Breast epithelium (tissue), 4 donors: ENCODE data around the gene PHB1. TPM values are rescaled to one million over a fixed set of nuclear protein-coding genes. Genes with fewer than 3 reads are reported as not detected.
A peak's percentile ranks its signal among the peaks of the same experiment; 100 is the strongest.

ENCODE experiments used
- DNase-seq, 2 donors: peaks; one replicate each; pipeline ENCODE4 v3.0.0-alpha.2; 2019; ENCODE audit warnings: low spot score in 2 of 2
- H3K27ac ChIP-seq, 2 donors: fragments of 200-600 bp; sonication (generic) in 1 of 2; one replicate each; pipeline ENCODE4 v1.5.1; 2016 to 2019; ENCODE audit warnings: mild to moderate bottlenecking in 1 of 2
- H3K27me3 ChIP-seq, 2 donors: fragments of 200-600 bp; sonication (generic) in 1 of 2; one replicate each; pipeline versions ENCODE4 v1.5.1 to v1.6.0; 2017 to 2019; ENCODE audit warnings: control low read depth in 1 of 2, mild to moderate bottlenecking in 1 of 2
- H3K36me3 ChIP-seq: fragments of 200-600 bp; one replicate; pipeline ENCODE4 v1.5.1; 2019
- H3K4me1 ChIP-seq, 2 donors: fragments of 200-600 bp; sonication (generic); one replicate each; pipeline ENCODE4 v1.5.1; 2016 to 2019; ENCODE audit warnings: control low read depth in 1 of 2
- H3K4me3 ChIP-seq, 3 donors: fragments of 200-600 bp; sonication (generic); 1 replicate in 2 of 3; 2 replicates in 1 of 3; pipeline ENCODE4 v1.5.1; 2016 to 2019; ENCODE audit warnings: mild to moderate bottlenecking in 3 of 3, moderate library complexity in 2 of 3
- H3K9me3 ChIP-seq, 2 donors: fragments of 200-600 bp; sonication (generic) in 1 of 2; one replicate each; pipeline ENCODE4 v1.5.1; 2016 to 2019; ENCODE audit warnings: control low read depth in 1 of 2
- POLR2A ChIP-seq: fragments of 450-650 bp; IDR thresholded peaks from one replicate; pipeline ENCODE4 v1.6.1; 2016; ENCODE audit warnings: antibody characterized with exemption, mild to moderate bottlenecking, moderate library complexity
- POLR2AphosphoS5 ChIP-seq, 3 donors: sonication (generic); formaldehyde crosslinking; IDR thresholded peaks; one replicate each; pipeline ENCODE4 v1.6.1; 2017; ENCODE audit warnings: antibody characterized with exemption in 3 of 3
- intact Hi-C: fragments of 100-400 bp; cut with DNase I; formaldehyde crosslinking; loops from one replicate; pipeline ENCODE4 v1.15.1; 2023; ENCODE audit warnings: low total_unique reads
- total RNA-seq, 3 donors: library from RNA; depleted of rRNA; stranded (reverse); fragments of >200 nt; gene quantifications; one replicate each; pipeline ENCODE4 v1.1.0, GENCODE V29; 2016
- TF ChIP-seq, protein P1 (sequence below), 3 donors: fragments of 450-650 bp; IDR thresholded peaks; one replicate each; pipeline ENCODE4 v1.5.1; 2016 to 2017; ENCODE audit warnings: antibody characterized with exemption in 3 of 3, mild to moderate bottlenecking in 3 of 3, moderate library complexity in 3 of 3

The PHB1 gene
- total RNA-seq, 3 donors from 2014 or later, result 100 to 110 (median 108) TPM

DNA sequence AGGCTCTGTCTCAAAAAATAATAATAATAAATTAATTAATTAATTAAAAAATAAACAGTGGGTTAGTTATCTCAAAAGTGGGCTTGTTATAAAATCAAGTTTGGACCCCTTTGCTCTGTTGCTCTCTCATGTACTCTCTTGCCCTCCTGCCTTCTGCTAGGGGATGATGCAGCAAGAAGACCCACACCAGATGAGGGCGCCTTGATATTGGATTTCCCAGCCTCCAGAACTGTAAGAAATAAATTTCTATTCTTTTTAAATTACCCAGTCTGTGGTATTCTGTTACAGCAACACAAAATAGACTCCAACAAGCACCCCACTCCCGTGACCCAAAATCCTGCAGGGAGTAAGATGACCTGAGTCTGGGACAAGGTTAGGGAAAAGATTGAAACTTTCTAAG is 50.6 kb downstream of the PHB1 start:
- H3K4me1 ChIP-seq, result no peaks in the 10 kb centered on the region
- H3K9me3 ChIP-seq, result no peaks in the 10 kb centered on the region
- no peaks in the 10 kb centered on the region for H3K27me3 ChIP-seq
- peak overlapping the region in 1 of 2 donors; percentile 21 for H3K27ac ChIP-seq
- no peak overlapping the region for H3K4me3 ChIP-seq
- H3K36me3 ChIP-seq, result no peaks in the 10 kb centered on the region
- intact Hi-C loops, result no loop called here
- TF ChIP-seq POLR2A, result no peak
- TF ChIP-seq, protein P1, sequence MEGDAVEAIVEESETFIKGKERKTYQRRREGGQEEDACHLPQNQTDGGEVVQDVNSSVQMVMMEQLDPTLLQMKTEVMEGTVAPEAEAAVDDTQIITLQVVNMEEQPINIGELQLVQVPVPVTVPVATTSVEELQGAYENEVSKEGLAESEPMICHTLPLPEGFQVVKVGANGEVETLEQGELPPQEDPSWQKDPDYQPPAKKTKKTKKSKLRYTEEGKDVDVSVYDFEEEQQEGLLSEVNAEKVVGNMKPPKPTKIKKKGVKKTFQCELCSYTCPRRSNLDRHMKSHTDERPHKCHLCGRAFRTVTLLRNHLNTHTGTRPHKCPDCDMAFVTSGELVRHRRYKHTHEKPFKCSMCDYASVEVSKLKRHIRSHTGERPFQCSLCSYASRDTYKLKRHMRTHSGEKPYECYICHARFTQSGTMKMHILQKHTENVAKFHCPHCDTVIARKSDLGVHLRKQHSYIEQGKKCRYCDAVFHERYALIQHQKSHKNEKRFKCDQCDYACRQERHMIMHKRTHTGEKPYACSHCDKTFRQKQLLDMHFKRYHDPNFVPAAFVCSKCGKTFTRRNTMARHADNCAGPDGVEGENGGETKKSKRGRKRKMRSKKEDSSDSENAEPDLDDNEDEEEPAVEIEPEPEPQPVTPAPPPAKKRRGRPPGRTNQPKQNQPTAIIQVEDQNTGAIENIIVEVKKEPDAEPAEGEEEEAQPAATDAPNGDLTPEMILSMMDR (IDR thresholded peaks at IDR 0.05), result no peak
- TF ChIP-seq POLR2AphosphoS5 (IDR thresholded peaks at IDR 0.05), result no peak
- DNase-seq, result no peak

DNA sequence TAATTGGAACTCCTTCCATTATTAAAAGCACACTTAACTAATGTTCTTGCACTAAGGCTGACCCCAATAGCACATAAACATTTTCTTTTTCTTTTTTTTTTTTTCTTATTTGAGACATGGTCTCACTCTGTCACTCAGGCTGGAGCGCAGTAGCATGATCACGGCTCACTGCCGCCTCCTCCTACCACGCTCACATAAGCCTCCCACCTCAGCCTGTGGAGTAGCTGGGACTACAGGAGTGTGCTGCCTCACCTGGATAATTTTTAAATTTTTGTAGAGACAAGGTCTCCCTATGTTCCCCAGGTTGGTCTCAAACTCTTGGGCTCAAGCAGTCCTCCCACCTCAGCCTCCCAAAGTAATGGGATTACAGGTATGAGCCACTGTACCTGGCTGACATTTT is 51.4 kb downstream of the PHB1 start:
- peak overlapping the region in 1 of 2 donors; percentile 93 for H3K27ac ChIP-seq
- intact Hi-C loops, result loop anchor here (2.0 kb wide), 1 partner anchor 60 kb away; no protein-coding TSS in a partner anchor

DNA sequence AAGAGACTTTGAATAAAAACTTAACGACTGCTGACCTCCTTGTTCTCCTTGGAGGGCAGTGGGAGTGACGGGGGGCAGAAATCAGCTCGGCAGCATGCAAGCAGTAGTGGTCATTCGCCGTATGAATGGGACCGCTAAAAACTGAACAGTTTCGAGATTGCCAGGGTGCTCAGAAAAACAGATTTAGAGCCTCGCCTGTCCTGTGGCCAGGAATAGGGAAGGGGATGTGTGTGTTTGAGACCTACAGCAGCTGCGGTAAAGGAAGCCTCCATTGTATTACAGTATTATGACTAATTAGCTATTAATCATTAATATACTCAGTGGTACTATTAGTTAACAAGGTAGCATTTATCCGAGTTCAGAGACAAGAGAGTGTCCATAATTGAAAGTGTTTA is 52.0 kb downstream of the PHB1 start:
- Histone ChIP-seq H3K9me3 (no peaks in the 10 kb centered on the region), H3K27me3 (no peaks in the 10 kb centered on the region), H3K36me3 (no peaks in the 10 kb centered on the region), H3K4me3 (peak overlapping the region; percentile 93 to 99 (median 99)), H3K4me1 (peaks cover 0 to 14% of the 10 kb centered on the region in 2 donors), H3K27ac (peak overlapping the region; percentile 93 to 98)
- no peak for DNase-seq
- intact Hi-C loops, result loop anchor here (2.0 kb wide), 1 partner anchor 60 kb away; no protein-coding TSS in a partner anchor
- TF ChIP-seq, protein P1 (IDR thresholded peaks at IDR 0.05), result no peak
- TF ChIP-seq POLR2A (no peak), POLR2AphosphoS5 (IDR thresholded peaks at IDR 0.05) (no peak)

More for the DNA sequence above, 51.4 kb downstream of the PHB1 start:
- no peaks in the 10 kb centered on the region for H3K27me3 ChIP-seq
- H3K4me3 ChIP-seq, result no peak overlapping the region
- H3K9me3 ChIP-seq, result no peaks in the 10 kb centered on the region
- H3K4me1 ChIP-seq, result peaks cover 0 to 9% of the 10 kb centered on the region in 2 donors
- TF ChIP-seq, protein P1 (IDR thresholded peaks at IDR 0.05), result no peak
- TF ChIP-seq POLR2A (no peak), POLR2AphosphoS5 (IDR thresholded peaks at IDR 0.05) (no peak)
- H3K36me3 ChIP-seq, result no peaks in the 10 kb centered on the region
- no peak for DNase-seq

DNA sequence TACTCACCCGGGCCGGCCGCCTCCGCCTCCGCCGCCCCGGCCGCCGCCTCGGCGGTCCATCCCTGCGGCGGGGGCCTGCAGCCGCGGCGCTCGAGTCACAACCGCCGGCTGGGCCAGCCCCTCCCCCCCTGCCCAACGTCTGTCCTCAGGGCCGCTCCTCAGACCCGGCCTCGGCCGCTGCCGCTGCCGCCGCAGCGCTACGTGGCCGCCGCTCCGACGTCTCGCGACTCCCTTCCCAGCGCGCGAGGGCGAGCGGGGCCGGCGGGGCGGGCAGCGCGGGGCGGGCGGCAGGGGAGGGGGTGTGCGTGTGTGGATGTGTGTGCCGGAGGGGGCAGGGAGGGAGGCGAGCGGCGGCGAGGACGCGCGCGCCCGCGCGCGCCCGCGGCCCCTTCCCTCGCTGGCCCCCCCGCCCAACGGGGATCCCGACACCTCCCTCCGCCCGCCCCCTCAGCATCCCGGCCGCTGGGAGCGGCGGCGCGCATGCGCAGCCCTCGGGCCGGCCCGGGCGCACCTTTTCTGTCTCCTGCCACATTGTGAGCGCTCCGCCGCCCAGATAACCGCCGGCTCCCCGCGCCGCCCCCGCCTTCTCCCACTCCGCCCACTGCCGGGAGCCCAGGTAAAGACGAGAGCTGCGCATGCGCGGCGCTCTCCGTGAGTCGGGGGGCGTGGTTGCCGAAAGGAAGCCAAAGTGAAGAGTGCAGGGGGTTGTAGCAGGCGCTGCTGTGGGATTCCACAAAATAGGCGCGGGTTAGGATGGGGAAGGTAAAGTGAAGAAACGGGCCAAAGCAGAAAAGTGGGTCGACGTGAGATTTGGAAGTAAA is 52.6 kb downstream of the PHB1 start, which contains the start of gene ZNF652:
ZNF652 (minus strand) TSS at position 349 of the 821 bp plus-strand sequence. CDS start 44,525 bp downstream, outside the sequence.
- Histone ChIP-seq H3K36me3 (no peaks in the 10 kb centered on the region), H3K4me1 (peaks cover 0 to 15% of the 10 kb centered on the region in 2 donors), H3K27me3 (no peaks in the 10 kb centered on the region), H3K27ac (peak within 1 kb of the TSS; percentile 93 to 98), H3K4me3 (peak within 1 kb of the TSS; percentile 93 to 99 (median 99)), H3K9me3 (no peaks in the 10 kb centered on the region)
- TF ChIP-seq, protein P1 (IDR thresholded peaks at IDR 0.05), result no peak
- TF ChIP-seq POLR2AphosphoS5 (IDR thresholded peaks at IDR 0.05) (peak in 1 of 3 donors; percentile 25), POLR2A (no peak)
- peak; percentile 92 for DNase-seq
- intact Hi-C loops, result loop anchor here (2.0 kb wide), 1 partner anchor 59 kb away; no protein-coding TSS in a partner anchor
